ENCODE results near the gene LUC7L2. TPM values are rescaled to one million over a fixed set of nuclear protein-coding genes. Genes with fewer than 3 reads are reported as not detected.

The LUC7L2 gene
- total and polyA plus RNA-seq, 9 of the 15 experiments (the other 6 are each of a cell fraction or from before 2014, with no cell fraction given) = 56.1 to 207 (median 141) TPM

DNA sequence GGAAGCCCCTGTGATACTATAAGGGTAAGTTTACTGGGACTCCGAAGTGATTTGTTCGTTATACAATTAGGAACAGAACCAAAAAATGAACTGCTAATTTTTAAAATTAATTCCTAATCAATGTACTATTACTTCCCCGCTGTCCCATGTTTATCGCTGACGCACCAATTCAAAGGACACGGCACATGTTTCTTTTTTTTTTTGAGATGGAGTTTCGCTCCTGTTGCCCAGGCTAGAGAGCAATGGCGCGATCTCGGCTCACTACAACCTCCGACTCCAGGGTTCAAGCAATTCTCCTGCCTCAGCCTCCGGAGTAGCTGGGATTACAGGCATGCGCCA is 20.0 kb upstream of the LUC7L2 start (continued):
- TF ChIP-seq, protein P1, sequence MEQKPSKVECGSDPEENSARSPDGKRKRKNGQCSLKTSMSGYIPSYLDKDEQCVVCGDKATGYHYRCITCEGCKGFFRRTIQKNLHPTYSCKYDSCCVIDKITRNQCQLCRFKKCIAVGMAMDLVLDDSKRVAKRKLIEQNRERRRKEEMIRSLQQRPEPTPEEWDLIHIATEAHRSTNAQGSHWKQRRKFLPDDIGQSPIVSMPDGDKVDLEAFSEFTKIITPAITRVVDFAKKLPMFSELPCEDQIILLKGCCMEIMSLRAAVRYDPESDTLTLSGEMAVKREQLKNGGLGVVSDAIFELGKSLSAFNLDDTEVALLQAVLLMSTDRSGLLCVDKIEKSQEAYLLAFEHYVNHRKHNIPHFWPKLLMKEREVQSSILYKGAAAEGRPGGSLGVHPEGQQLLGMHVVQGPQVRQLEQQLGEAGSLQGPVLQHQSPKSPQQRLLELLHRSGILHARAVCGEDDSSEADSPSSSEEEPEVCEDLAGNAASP (IDR thresholded peaks at IDR 0.05) = no peak
- TF ChIP-seq EZH2 (IDR thresholded peaks at IDR 0.05; ENCODE audit: borderline replicate concordance, low read depth, low read length) (no peak), SMC3 (conservative IDR thresholded peaks at IDR 0.05; ENCODE audit: insufficient read depth, low read depth, low read length) (no peak), CBFA2T2 (conservative IDR thresholded peaks at IDR 0.05) (no peak), MTA2 (IDR thresholded peaks at IDR 0.05; ENCODE audit: low read depth) (no peak), ZNF324 (CRISPR knock-in tag; IDR thresholded peaks at IDR 0.05) (no peak), SOX6 (IDR thresholded peaks at IDR 0.05) (no peak), SNRNP70 (optimal IDR thresholded peaks at IDR 0.05; ENCODE audit: low read depth, low read length) (no peak), ZNF316 (IDR thresholded peaks at IDR 0.05) (peak; percentile 83), ZKSCAN1 (IDR thresholded peaks at IDR 0.05; ENCODE audit: low read depth, low read length) (no peak)
- TF ChIP-seq, protein P2, sequence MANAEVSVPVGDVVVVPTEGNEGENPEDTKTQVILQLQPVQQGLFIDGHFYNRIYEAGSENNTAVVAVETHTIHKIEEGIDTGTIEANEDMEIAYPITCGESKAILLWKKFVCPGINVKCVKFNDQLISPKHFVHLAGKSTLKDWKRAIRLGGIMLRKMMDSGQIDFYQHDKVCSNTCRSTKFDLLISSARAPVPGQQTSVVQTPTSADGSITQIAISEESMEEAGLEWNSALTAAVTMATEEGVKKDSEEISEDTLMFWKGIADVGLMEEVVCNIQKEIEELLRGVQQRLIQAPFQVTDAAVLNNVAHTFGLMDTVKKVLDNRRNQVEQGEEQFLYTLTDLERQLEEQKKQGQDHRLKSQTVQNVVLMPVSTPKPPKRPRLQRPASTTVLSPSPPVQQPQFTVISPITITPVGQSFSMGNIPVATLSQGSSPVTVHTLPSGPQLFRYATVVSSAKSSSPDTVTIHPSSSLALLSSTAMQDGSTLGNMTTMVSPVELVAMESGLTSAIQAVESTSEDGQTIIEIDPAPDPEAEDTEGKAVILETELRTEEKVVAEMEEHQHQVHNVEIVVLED (CRISPR knock-in tag; IDR thresholded peaks at IDR 0.05) = no peak
- TF ChIP-seq, protein P3, sequence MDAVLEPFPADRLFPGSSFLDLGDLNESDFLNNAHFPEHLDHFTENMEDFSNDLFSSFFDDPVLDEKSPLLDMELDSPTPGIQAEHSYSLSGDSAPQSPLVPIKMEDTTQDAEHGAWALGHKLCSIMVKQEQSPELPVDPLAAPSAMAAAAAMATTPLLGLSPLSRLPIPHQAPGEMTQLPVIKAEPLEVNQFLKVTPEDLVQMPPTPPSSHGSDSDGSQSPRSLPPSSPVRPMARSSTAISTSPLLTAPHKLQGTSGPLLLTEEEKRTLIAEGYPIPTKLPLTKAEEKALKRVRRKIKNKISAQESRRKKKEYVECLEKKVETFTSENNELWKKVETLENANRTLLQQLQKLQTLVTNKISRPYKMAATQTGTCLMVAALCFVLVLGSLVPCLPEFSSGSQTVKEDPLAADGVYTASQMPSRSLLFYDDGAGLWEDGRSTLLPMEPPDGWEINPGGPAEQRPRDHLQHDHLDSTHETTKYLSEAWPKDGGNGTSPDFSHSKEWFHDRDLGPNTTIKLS (IDR thresholded peaks at IDR 0.05; ENCODE audit: borderline replicate concordance, low read depth) = no peak
- TF ChIP-seq, protein P4, sequence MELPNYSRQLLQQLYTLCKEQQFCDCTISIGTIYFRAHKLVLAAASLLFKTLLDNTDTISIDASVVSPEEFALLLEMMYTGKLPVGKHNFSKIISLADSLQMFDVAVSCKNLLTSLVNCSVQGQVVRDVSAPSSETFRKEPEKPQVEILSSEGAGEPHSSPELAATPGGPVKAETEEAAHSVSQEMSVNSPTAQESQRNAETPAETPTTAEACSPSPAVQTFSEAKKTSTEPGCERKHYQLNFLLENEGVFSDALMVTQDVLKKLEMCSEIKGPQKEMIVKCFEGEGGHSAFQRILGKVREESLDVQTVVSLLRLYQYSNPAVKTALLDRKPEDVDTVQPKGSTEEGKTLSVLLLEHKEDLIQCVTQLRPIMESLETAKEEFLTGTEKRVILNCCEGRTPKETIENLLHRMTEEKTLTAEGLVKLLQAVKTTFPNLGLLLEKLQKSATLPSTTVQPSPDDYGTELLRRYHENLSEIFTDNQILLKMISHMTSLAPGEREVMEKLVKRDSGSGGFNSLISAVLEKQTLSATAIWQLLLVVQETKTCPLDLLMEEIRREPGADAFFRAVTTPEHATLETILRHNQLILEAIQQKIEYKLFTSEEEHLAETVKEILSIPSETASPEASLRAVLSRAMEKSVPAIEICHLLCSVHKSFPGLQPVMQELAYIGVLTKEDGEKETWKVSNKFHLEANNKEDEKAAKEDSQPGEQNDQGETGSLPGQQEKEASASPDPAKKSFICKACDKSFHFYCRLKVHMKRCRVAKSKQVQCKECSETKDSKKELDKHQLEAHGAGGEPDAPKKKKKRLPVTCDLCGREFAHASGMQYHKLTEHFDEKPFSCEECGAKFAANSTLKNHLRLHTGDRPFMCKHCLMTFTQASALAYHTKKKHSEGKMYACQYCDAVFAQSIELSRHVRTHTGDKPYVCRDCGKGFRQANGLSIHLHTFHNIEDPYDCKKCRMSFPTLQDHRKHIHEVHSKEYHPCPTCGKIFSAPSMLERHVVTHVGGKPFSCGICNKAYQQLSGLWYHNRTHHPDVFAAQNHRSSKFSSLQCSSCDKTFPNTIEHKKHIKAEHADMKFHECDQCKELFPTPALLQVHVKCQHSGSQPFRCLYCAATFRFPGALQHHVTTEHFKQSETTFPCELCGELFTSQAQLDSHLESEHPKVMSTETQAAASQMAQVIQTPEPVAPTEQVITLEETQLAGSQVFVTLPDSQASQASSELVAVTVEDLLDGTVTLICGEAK (IDR thresholded peaks at IDR 0.05) = no peak
- TF ChIP-seq, protein P4 (CRISPR knock-in tag; IDR thresholded peaks at IDR 0.05) = peak; percentile 55; the same call in 1 of the 2 replicates
